Calu3 (cell line): Measurements from ENCODE around the gene ATP8A1. TPM values are rescaled to one million over a fixed set of nuclear protein-coding genes. Genes with fewer than 3 reads are reported as not detected.

Source experiments
- BruUV-seq: library from RNA; stranded (reverse); fragments of 400-500 nt; replicated peaks from 2 replicates; lab custom pipeline; 2021; lab: Mats Ljungman, UMichigan
- CTCF ChIA-PET: fragments of 300-600 bp; sonication (Branson Sonifier 250); formaldehyde crosslinking; loops from one replicate; lab custom pipeline; 2022; ENCODE audit warnings: antibody characterized with exemption; lab: Charles Lee
- DNase-seq: peaks from one replicate; pipeline ENCODE4 v3.0.0; 2022
- H3K27ac Mint-ChIP-seq: one replicate; pipeline ENCODE4 v1.8.0; 2022; ENCODE audit warnings: mixed read lengths; ENCODE audit not compliant: unreplicated experiment
- H3K27me3 Mint-ChIP-seq: one replicate; pipeline ENCODE4 v1.8.0; 2022; ENCODE audit warnings: mixed read lengths; ENCODE audit not compliant: unreplicated experiment
- H3K36me3 Mint-ChIP-seq: one replicate; pipeline ENCODE4 v1.8.0; 2022; ENCODE audit warnings: mild to moderate bottlenecking, moderate library complexity, mixed read lengths; ENCODE audit not compliant: insufficient read depth, unreplicated experiment
- H3K4me1 Mint-ChIP-seq: one replicate; pipeline ENCODE4 v1.8.0; 2022; ENCODE audit warnings: mild to moderate bottlenecking, low read depth, mixed read lengths; ENCODE audit not compliant: unreplicated experiment
- H3K4me3 Mint-ChIP-seq: one replicate; pipeline ENCODE4 v1.8.0; 2022; ENCODE audit warnings: mild to moderate bottlenecking, low read depth, moderate library complexity, mixed read lengths; ENCODE audit not compliant: unreplicated experiment
- H3K9me3 Mint-ChIP-seq: one replicate; pipeline ENCODE4 v1.8.0; 2022; ENCODE audit warnings: low read depth, mixed read lengths; ENCODE audit not compliant: unreplicated experiment
- CTCF ChIP-seq: fragments of 200-600 bp; IDR thresholded peaks from one replicate; pipeline ENCODE4 v1.8.0; 2022; ENCODE audit warnings: antibody characterized with exemption; ENCODE audit not compliant: unreplicated experiment
- intact Hi-C: fragments of 100-400 bp; cut with micrococcal nuclease; formaldehyde crosslinking; loops from one replicate; pipeline ENCODE4 v1.10.0; 2022; ENCODE audit not compliant: unreplicated experiment
- total RNA-seq: library from RNA; stranded (reverse); gene quantifications from 2 replicates; pipeline ENCODE4 v1.2.3, GENCODE V29; 2022

Gene ATP8A1
- total RNA-seq, 1 experiment from 2014 or later: 0.76 TPM

- Mint-ChIP-seq H3K4me1 (no peaks in the 10 kb centered on the region), H3K27ac (no peak overlapping the region), H3K9me3 (no peaks in the 10 kb centered on the region), H3K27me3 (no peaks in the 10 kb centered on the region), H3K36me3 (no peaks in the 10 kb centered on the region), H3K4me3 (no peak overlapping the region)
- CTCF ChIA-PET: no interaction called here
- no TSS peak for BruUV-seq
- intact Hi-C loops: no loop called here
- no peak for TF ChIP-seq CTCF
- no peak for DNase-seq
Measured at GRCh38 chr4:42497142-42497910, 159.6 kb downstream of the ATP8A1 start.

- no peak overlapping the region for H3K27ac Mint-ChIP-seq
- CTCF ChIA-PET: no interaction called here
Measured at GRCh38 chr4:42492962-42493361, 163.9 kb downstream of the ATP8A1 start.

GRCh38 chr4:42490015-42490414 lies 166.9 kb downstream of the ATP8A1 start:
- TF ChIP-seq CTCF: no peak
- H3K9me3 Mint-ChIP-seq: no peaks in the 10 kb centered on the region
- H3K27ac Mint-ChIP-seq: no peak overlapping the region
- intact Hi-C loops: no loop called here
- no peak overlapping the region for H3K4me3 Mint-ChIP-seq
- BruUV-seq: no TSS peak
- H3K27me3 Mint-ChIP-seq: no peaks in the 10 kb centered on the region
- no peaks in the 10 kb centered on the region for H3K4me1 Mint-ChIP-seq
- CTCF ChIA-PET: no interaction called here
- no peaks in the 10 kb centered on the region for H3K36me3 Mint-ChIP-seq
- DNase-seq: no peak

More at GRCh38 chr4:42492962-42493361, 163.9 kb downstream of the ATP8A1 start:
- DNase-seq: no peak
- TF ChIP-seq CTCF: no peak
- Mint-ChIP-seq H3K9me3 (no peaks in the 10 kb centered on the region), H3K4me1 (no peaks in the 10 kb centered on the region), H3K4me3 (no peak overlapping the region), H3K36me3 (no peaks in the 10 kb centered on the region), H3K27me3 (no peaks in the 10 kb centered on the region)
- intact Hi-C loops: no loop called here
- no TSS peak for BruUV-seq

GRCh38 chr4:42489095-42489494 lies 167.8 kb downstream of the ATP8A1 start:
- Mint-ChIP-seq H3K27me3 (no peaks in the 10 kb centered on the region), H3K9me3 (no peaks in the 10 kb centered on the region), H3K36me3 (no peaks in the 10 kb centered on the region), H3K27ac (no peak overlapping the region), H3K4me3 (no peak overlapping the region), H3K4me1 (no peaks in the 10 kb centered on the region)
- no peak for DNase-seq
- CTCF ChIA-PET: no interaction called here
- BruUV-seq: no TSS peak
- intact Hi-C loops: no loop called here
- no peak for TF ChIP-seq CTCF
